ENCODE data around the gene FBXO24. TPM values are rescaled to one million over a fixed set of nuclear protein-coding genes. Genes with fewer than 3 reads are reported as not detected.
A peak's percentile ranks its signal among the peaks of the same experiment; 100 is the strongest.

Gene FBXO24
- total RNA-seq, 4 donors from 2014 or later, result 0.14 to 0.79 TPM; not detected in 2

GRCh38 chr7:100590077-100590737, 4.1 kb downstream of the FBXO24 start:
- TF ChIP-seq EP300 (IDR thresholded peaks at IDR 0.05; ENCODE audit: low read depth), result no peak
- TF ChIP-seq POLR2AphosphoS5 (IDR thresholded peaks at IDR 0.05), result no peak
- no peak for TF ChIP-seq CTCF (IDR thresholded peaks at IDR 0.05)
- TF ChIP-seq POLR2A (IDR thresholded peaks at IDR 0.05), result no peak
- no peak overlapping the region for H3K4me3 ChIP-seq
- peaks cover 0 to 11% (median 8%) of the 10 kb centered on the region in 4 donors for H3K4me1 ChIP-seq
- peak overlapping the region in 2 of 4 donors; percentile 21 to 38 for H3K27ac ChIP-seq
- H3K9me3 ChIP-seq, result no peaks in the 10 kb centered on the region
- in situ Hi-C loops (cut with MboI; ENCODE audit: low pct_ligation_motif_present in 1 of 4, low pct_unique_long_range_greater_than_20kb in 1 of 4, low sequenced_read_pairs in 3 of 4) (loop anchor here in 1 of 4 donors (25.0 kb wide), 1 partner anchor 97 kb away; the partner anchor contains the start of gene GIGYF1), intact Hi-C loops (cut with DNase I; ENCODE audit: low total_unique reads) (no loop called here)
- H3K27me3 ChIP-seq, result no peaks in the 10 kb centered on the region
- WGBS, 2 donors (ENCODE audit: low coverage in 1 of 2), result 26 to 55% methylated on average over 4 to 20 of the region's 20 CpGs
- no peaks in the 10 kb centered on the region for H3K36me3 ChIP-seq
- DNase-seq, result no peak

- in situ Hi-C loops (cut with MboI; ENCODE audit: low pct_ligation_motif_present in 1 of 4, low pct_unique_long_range_greater_than_20kb in 1 of 4, low sequenced_read_pairs in 3 of 4), result loop anchor here in 1 of 4 donors (25.0 kb wide), 1 partner anchor 96 kb away; the partner anchor contains the start of gene GIGYF1
- intact Hi-C loops (cut with DNase I; ENCODE audit: low total_unique reads), result no loop called here
- Histone ChIP-seq H3K27ac (no peak overlapping the region), H3K27me3 (no peaks in the 10 kb centered on the region), H3K36me3 (no peaks in the 10 kb centered on the region), H3K4me1 (peaks cover 0 to 9% (median 6%) of the 10 kb centered on the region in 4 donors), H3K9me3 (no peaks in the 10 kb centered on the region), H3K4me3 (no peak overlapping the region)
- 90 to 91% methylated on average over 2 to 17 of the region's 17 CpGs for WGBS, 2 donors (ENCODE audit: low coverage in 1 of 2)
- DNase-seq, result no peak
- no peak for TF ChIP-seq POLR2A (IDR thresholded peaks at IDR 0.05)
- TF ChIP-seq CTCF (IDR thresholded peaks at IDR 0.05), result no peak
- TF ChIP-seq EP300 (IDR thresholded peaks at IDR 0.05; ENCODE audit: low read depth), result no peak
Measured at GRCh38 chr7:100591596-100591995, 5.5 kb downstream of the FBXO24 start.

- no peak for TF ChIP-seq POLR2AphosphoS5 (IDR thresholded peaks at IDR 0.05)
- TF ChIP-seq EP300 (IDR thresholded peaks at IDR 0.05; ENCODE audit: low read depth), result no peak
- TF ChIP-seq POLR2A (IDR thresholded peaks at IDR 0.05), result no peak
- TF ChIP-seq CTCF (IDR thresholded peaks at IDR 0.05), result no peak
- Histone ChIP-seq H3K27ac (no peak overlapping the region), H3K27me3 (no peaks in the 10 kb centered on the region), H3K9me3 (no peaks in the 10 kb centered on the region), H3K36me3 (no peaks in the 10 kb centered on the region), H3K4me3 (no peak overlapping the region), H3K4me1 (no peaks in the 10 kb centered on the region)
- 92 to 100% methylated on average over 2 to 7 of the region's 7 CpGs for WGBS, 2 donors (ENCODE audit: low coverage in 1 of 2)
- intact Hi-C loops (cut with DNase I; ENCODE audit: low total_unique reads) (no loop called here), in situ Hi-C loops (cut with MboI; ENCODE audit: low pct_ligation_motif_present in 1 of 4, low pct_unique_long_range_greater_than_20kb in 1 of 4, low sequenced_read_pairs in 3 of 4) (loop anchor here in 1 of 4 donors (25.0 kb wide), 1 partner anchor 92 kb away; the partner anchor contains the start of gene GIGYF1)
- DNase-seq, result no peak
Measured at GRCh38 chr7:100595188-100595587, 9.1 kb downstream of the FBXO24 start.

DNA sequence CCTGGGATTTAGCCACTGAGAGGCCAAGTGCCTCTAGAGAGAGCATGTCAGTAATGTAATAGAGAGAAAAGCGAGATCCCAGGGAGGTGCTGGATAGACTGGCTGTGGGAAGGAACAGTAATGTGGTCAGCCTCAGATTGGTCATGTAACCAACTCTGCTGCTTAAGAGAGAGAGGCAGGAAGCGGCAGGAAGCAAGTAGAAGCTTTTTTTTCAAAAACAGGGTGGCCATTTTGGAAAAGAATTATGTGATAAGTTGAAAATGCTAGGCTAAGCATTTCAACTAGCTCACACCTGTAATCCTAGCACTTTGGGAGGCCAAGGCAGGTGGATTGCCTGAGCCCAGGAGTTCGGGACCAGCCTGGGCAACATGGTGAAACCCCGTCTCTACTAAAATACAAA, 12.3 kb downstream of the FBXO24 start:
- Histone ChIP-seq H3K4me3 (no peak overlapping the region), H3K36me3 (no peaks in the 10 kb centered on the region), H3K4me1 (peaks cover 0 to 5% (median 3%) of the 10 kb centered on the region in 4 donors), H3K27ac (no peak overlapping the region), H3K9me3 (no peaks in the 10 kb centered on the region), H3K27me3 (no peaks in the 10 kb centered on the region)
- 88 to 96% methylated on average over 4 of the region's 4 CpGs for WGBS, 2 donors (ENCODE audit: low coverage in 1 of 2)
- TF ChIP-seq POLR2A (IDR thresholded peaks at IDR 0.05), result no peak
- TF ChIP-seq POLR2AphosphoS5 (IDR thresholded peaks at IDR 0.05), result no peak
- no peak for TF ChIP-seq EP300 (IDR thresholded peaks at IDR 0.05; ENCODE audit: low read depth)
- TF ChIP-seq CTCF (IDR thresholded peaks at IDR 0.05), result no peak
- in situ Hi-C loops (cut with MboI; ENCODE audit: low pct_ligation_motif_present in 1 of 4, low pct_unique_long_range_greater_than_20kb in 1 of 4, low sequenced_read_pairs in 3 of 4) (loop anchor here in 1 of 4 donors (25.0 kb wide), 1 partner anchor 89 kb away; the partner anchor contains the start of gene GIGYF1), intact Hi-C loops (cut with DNase I; ENCODE audit: low total_unique reads) (no loop called here)
- DNase-seq, result no peak
